Stimulated activated CD4-positive, alpha-beta T cell treated with anti-CD3 and anti-CD28 coated beads, Interleukin-15, amount 100 ng/mL, for 24 hours (primary cell): Measurements from ENCODE around the gene SLAIN2.
A peak's percentile ranks its signal among the peaks of the same experiment; 100 is the strongest.
"Not testable (repeated sequence)": the region's sequence is repeated elsewhere in the genome, so short reads cannot be mapped to it uniquely, and the experiment has no call there.

Source experiments
- DNase-seq: peaks from one replicate; pipeline ENCODE4 v3.0.0-alpha.2; 2020

The SLAIN2 gene

GRCh38 chr4:48340965-48341775 lies at the start of gene SLAIN2:
SLAIN2 (plus strand) TSS chr4:48341529; CDS start chr4:48341740, 211 bp downstream.
- DNase-seq: peak; percentile 98

- not testable (repeated sequence) for DNase-seq
Observed at GRCh38 chr4:48292218-48292790, 49.0 kb upstream of the SLAIN2 start.

- DNase-seq: no peak
Observed at GRCh38 chr4:48295116-48295515, 46.2 kb upstream of the SLAIN2 start.

- peak; percentile 8 for DNase-seq
Observed at GRCh38 chr4:48296365-48296764, 45.0 kb upstream of the SLAIN2 start.

GRCh38 chr4:48297256-48297846 lies 44.0 kb upstream of the SLAIN2 start:
- no peak for DNase-seq

- DNase-seq: no peak
Observed at GRCh38 chr4:48299560-48299959, 41.8 kb upstream of the SLAIN2 start.

GRCh38 chr4:48300004-48300403 lies 41.3 kb upstream of the SLAIN2 start:
- DNase-seq: no peak

- no peak for DNase-seq
Observed at GRCh38 chr4:48305508-48305907, 35.8 kb upstream of the SLAIN2 start.

- no peak for DNase-seq
Observed at GRCh38 chr4:48307528-48307927, 33.8 kb upstream of the SLAIN2 start.

- no peak for DNase-seq
Observed at GRCh38 chr4:48308901-48309300, 32.4 kb upstream of the SLAIN2 start.

GRCh38 chr4:48311896-48312295 lies 29.4 kb upstream of the SLAIN2 start:
- DNase-seq: no peak

GRCh38 chr4:48314746-48315145 lies 26.6 kb upstream of the SLAIN2 start:
- not testable (repeated sequence) for DNase-seq

GRCh38 chr4:48315728-48316630 lies 25.4 kb upstream of the SLAIN2 start:
- peak; percentile 21 for DNase-seq

- no peak for DNase-seq
Observed at GRCh38 chr4:48321312-48321711, 20.0 kb upstream of the SLAIN2 start.

GRCh38 chr4:48322063-48322462 lies 19.3 kb upstream of the SLAIN2 start:
- DNase-seq: no peak

- no peak for DNase-seq
Observed at GRCh38 chr4:48324281-48324680, 17.0 kb upstream of the SLAIN2 start.

GRCh38 chr4:48329193-48329592 lies 12.1 kb upstream of the SLAIN2 start:
- no peak for DNase-seq

- no peak for DNase-seq
Observed at GRCh38 chr4:48329976-48330375, 11.4 kb upstream of the SLAIN2 start.

- DNase-seq: no peak
Observed at GRCh38 chr4:48331577-48332330, 9.6 kb upstream of the SLAIN2 start.

- DNase-seq: no peak
Observed at GRCh38 chr4:48332661-48333060, 8.7 kb upstream of the SLAIN2 start.

- no peak for DNase-seq
Observed at GRCh38 chr4:48333587-48333986, 7.7 kb upstream of the SLAIN2 start.

GRCh38 chr4:48334236-48334635 lies 7.1 kb upstream of the SLAIN2 start:
- DNase-seq: no peak
